GM21423 (cell line): ENCODE results near the gene OR10AG1.

Experiments used
- ATAC-seq: cut with Tn5 transposase; IDR thresholded peaks from one replicate; pipeline ENCODE4 v1.9.1; 2021; ENCODE audit warnings: mild to moderate bottlenecking, moderate library complexity; ENCODE audit not compliant: unreplicated experiment

The OR10AG1 gene, protein sequence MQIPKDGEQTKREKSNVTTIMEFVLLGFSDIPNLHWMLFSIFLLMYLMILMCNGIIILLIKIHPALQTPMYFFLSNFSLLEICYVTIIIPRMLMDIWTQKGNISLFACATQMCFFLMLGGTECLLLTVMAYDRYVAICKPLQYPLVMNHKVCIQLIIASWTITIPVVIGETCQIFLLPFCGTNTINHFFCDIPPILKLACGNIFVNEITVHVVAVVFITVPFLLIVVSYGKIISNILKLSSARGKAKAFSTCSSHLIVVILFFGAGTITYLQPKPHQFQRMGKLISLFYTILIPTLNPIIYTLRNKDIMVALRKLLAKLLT

DNA sequence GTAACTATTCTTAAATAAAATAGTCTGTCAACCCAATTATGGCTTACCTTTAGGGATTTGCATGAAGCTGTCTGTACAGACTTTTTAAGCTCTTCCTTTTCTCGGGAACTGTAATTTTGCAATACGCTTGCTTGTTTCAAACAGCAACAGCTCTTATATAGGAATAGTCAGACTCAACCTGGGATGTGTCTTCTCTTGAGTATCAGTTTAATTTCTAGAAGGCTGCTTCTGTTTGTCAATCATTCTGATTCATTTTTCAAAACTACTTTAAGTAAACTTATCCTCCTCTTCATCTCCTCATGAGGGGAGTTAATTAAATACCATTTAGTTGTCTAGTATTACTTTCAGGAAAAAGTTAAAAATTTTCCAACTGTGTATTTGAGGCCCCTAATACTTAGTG is at the start of gene OR10AG1:
OR10AG1 (minus strand) TSS at position 101 of the 400 bp plus-strand sequence; CDS start at position 63, 38 bp downstream.
- no peak for ATAC-seq

DNA sequence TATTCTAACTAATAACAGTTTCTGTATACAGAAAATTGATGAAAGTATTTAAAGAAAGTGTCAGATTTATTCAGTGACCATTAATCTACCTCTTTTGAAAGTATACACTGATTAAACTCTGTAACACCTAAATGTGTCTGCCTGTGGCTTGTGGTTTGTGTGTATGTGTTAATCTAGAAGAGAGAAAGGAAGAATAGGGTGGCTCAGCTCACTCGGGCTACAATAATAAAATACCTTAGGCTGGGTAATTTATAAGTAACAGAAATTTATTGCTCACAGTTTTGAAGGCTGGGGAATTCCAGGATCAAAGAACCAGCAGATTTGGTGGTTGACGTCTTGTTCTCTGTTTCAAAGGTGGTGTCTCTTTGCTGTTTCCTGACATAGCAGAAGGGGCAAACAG is 44.1 kb upstream of the OR10AG1 start:
- ATAC-seq, result no peak

DNA sequence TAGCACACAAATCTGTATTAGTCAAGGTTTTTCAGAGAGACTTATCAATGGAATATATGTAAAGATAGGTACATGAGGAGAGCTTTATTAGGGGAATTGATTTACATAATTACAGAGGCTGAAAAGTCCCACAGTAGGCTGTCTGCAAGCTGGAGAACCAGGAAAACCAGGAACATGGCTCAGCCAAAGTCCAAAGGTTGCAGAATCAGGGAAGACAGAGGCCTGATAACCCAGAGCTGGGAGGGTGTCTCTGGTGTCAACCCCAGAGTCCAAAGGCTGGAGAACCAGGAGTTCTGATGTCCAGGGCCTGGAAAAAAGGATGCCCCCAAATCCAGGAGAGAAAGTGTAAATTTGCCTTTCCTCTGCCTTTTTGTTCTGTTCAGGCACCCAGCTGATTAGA is 41.0 kb upstream of the OR10AG1 start:
- no peak for ATAC-seq

DNA sequence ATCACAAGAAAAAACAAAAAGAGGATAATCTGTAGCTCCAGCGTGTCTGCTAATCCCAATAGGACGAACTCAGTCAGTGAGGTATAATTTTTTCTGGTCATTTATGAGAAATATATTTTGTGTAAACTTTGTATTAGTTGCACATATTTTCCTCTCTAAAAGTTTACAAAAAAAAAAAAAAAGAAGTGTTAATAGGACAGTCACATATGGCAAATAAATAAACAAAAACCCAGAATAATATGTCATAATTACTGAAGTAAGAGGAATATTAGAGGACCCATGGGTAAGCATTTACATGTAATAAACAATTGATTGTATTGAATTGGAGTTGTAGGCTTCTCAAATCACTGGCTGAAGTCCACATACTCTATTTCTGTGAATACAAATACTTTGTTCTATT is 24.8 kb upstream of the OR10AG1 start, which contains the start of gene OR5F1:
OR5F1 (minus strand) TSS at position 101 of the 400 bp plus-strand sequence; CDS start at position 101, 0 bp downstream.
- ATAC-seq, result no peak

DNA sequence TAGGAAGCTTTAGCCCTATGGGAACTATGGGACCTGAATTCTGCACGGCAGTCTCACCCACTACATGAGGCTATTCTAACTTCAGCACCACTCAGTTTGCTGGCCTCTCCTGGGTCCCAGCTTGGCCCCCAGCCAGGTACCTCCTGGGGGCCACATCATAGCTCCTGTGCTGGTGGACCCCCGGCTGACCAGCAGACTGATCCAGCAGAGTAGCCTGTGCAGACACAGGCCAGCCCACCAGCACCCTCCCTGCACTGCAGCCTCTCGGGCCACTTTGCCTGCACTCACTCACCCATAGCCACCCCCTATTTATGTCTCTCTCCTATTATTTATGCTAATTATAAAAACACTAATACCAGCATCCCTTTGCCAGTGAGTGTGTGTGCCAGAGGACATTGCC is 1.2 kb upstream of the OR10AG1 start:
- no peak for ATAC-seq

DNA sequence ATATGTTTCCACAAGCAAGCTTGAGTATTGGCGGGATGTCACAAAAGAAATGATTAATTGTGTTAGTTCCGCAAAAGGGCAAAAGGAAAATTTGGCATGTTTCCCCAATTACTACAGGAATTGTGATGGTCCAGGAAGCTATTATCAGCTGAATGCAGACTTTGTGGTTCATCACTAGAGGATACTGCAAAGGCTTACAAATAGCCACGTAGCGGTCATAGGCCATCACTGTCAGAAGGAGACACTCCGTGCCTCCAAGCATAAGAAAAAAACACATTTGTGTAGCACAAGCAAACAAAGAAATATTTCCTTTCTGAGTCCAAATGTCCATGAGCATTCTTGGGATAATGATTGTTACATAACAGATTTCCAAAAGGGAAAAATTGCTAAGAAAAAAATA is 1.8 kb downstream of the OR10AG1 start:
- ATAC-seq, result no peak

DNA sequence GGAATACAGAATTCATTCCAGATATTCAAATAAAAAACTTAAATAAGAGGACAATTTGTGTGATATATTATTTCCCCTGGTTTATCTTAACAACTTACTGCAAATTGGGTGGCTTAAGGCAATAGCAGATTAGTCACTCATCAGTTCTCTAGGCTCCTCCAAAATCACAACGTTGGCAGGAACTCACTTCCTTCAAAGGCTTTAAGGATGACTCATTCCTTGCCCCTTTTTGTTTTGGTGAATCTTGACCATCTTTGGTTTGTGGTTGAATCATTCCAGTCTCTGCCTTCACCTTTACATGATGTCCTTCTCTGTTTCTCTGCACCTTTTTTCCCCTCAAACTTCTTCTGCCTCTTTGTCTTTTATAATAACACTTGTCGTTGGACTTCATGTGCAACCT is 3.4 kb downstream of the OR10AG1 start:
- no peak for ATAC-seq

DNA sequence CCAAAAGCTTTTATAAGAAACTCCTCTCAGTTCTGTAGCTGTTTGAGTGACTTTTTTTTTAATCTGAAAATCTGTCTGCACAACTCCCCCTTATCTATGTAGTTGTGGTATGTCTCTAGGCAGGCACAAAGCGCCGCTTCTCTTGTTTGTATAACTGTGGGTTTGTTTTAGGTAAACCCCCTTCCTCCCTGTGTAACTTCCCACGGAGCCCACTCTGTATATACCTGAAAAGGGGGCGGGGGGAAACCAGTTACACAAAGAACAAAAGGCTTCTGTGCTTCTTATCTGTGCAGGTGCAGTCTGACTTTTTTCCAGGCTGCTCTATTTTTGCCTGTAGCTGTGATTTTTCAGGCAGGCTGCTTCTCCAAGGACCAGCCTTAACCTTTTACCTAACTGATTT is 13.2 kb downstream of the OR10AG1 start:
- ATAC-seq, result no peak

DNA sequence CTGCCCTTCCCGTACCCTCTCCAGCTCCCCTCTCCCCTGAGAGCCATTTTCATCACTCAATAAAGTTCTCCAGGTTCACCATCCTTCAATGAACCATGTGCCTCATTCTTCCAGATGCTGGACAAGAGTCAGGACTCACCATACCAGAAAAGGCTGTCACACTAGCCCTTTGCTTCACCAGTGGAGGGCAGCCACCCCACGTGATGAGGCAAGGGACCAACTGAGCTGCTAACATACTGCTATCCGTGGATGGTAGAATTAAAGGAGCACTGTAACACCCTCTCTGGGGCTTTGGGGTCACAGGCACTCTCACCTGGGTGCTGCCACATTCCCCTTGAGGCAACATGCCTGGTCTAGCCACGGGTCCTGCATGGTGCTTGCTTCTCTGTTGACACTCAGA is 20.4 kb downstream of the OR10AG1 start:
- ATAC-seq, result no peak

DNA sequence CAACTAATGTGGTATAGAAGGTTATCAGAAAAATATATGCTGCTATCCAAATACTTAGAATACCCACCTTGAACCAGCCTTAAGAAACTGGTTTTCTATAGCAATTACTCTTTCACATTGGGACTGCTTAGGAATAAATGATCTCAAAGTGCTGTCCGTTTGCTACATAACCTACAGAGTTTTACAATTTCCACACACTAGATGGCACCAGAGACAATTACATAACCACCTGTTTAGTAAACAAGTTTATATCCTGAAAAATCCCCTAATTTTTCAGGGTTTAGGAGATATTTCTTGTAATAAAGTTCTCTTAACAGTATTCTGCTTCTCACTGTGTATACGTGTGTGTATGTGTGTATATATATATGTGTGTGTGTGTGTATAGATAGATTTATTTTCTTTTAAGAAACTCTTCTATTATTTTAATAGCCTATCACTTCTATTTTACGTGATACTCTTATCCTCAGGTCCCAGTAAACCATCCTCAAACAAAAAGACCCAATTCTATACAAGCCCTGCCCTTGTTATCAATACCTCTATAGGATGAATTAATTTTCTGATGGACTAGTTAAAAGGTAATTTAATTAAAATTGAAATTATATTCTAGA is 26.9 kb downstream of the OR10AG1 start:
- peak; percentile 63 for ATAC-seq

DNA sequence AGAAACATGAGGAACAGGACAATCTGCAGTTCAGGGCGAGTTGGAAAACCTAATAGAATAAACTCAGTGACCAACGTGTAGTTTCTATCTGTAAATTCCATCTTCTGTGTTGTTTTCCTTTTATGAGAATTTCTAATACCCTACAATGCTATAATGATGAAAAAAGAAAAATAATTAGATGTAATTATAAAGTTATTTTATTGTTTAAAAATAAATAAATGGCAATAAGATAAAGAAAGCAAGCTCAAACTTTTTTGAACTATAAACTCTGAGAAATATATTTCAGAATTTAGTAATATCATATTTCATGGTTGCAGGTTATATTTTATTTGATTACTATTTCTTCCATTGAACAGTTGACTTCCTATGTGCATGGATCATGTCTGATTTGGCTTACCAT is 33.4 kb downstream of the OR10AG1 start, which contains the start of gene OR5I1:
OR5I1 (minus strand) TSS at position 101 of the 400 bp plus-strand sequence; CDS start at position 101, 0 bp downstream.
- no peak for ATAC-seq

DNA sequence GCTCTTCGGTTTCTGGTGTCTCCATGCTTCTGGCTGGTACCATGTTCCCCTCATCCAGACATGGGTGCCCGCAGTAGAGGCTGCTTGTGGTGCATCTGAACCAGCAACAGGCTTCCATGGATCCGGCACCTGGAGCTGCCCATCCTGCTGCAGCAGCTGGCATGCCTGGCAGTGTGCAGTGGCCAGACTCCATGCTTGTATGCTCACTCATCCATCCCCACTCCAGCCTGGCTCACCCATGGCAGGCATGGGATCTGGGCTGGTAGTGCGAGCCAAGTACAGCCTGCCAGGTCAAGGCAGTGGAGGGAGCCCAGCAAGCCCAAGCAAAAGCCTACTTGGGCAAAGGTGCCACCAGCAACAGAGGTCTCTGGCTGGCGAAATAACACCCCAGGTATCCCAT is 49.2 kb downstream of the OR10AG1 start:
- ATAC-seq, result no peak
